Measurements from ENCODE around the gene PLEKHN1.

Gene PLEKHN1

DNA sequence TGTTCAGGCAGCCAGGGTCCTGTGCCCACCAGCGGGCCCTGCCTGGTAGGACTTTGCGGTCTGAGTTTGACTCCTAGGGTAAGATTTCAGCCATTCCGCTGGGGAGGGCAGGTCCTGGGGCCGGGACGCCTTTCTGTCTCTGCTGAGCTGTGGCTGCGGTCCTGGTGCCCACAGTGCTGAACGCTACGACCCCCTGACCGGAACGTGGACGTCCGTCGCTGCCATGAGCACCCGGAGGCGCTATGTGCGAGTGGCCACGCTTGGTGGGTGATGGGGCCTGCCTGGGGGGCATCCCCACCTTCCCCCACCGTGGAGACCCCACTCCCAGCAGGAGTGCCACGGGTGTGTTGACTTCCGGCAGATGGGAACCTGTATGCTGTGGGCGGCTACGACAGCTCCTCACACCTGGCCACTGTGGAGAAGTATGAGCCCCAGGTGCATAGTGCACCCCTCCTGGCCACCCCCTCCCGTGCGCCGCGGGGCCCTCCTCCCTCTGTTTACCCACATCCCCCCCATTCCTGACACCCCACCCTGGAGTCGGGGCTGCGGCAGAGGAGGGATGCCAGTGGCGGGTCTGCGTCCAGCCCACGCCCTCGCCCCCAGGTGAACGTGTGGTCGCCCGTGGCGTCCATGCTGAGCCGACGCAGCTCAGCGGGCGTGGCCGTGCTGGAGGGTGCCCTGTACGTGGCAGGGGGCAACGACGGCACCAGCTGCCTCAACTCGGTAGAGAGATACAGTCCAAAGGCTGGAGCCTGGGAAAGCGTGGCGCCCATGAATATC is 2.3 kb upstream of the PLEKHN1 start:
- Histone ChIP-seq H2AFZ (ENCODE audit: insufficient read depth, low read length, poor library complexity) (no peak overlapping the region), H2BK12ac (ENCODE audit: low read length) (no peak overlapping the region), H4K12ac (ENCODE audit: low read depth, low read length) (no peak overlapping the region), H4K8ac (ENCODE audit: low read depth, low read length) (no peak overlapping the region), H2AK5ac (ENCODE audit: low read length) (no peak overlapping the region), H3K27me3 (ENCODE audit: insufficient read depth, low read length) (peaks cover 3% of the 10 kb centered on the region), H2BK120ac (ENCODE audit: insufficient read depth, low read length, poor library complexity) (no peak overlapping the region), H3K79me2 (ENCODE audit: control insufficient read depth, insufficient read depth, low read length, poor library complexity) (peaks cover under 1% of the 10 kb centered on the region), H3K18ac (ENCODE audit: low read length) (no peak overlapping the region), H3K4me3 (ENCODE audit: low read depth, low read length) (no peak overlapping the region), H3K4ac (ENCODE audit: low read depth, low read length) (no peak overlapping the region), H4K91ac (ENCODE audit: low read depth, low read length) (no peak overlapping the region), H2BK5ac (ENCODE audit: low read depth, low read length, poor library complexity) (no peak overlapping the region), H3K27ac (ENCODE audit: low read depth, low read length) (no peak overlapping the region), H3K14ac (ENCODE audit: low read length) (no peak overlapping the region), H3K4me2 (ENCODE audit: low read length) (no peak overlapping the region), H3K79me1 (ENCODE audit: low read length) (peaks cover 10% of the 10 kb centered on the region), H3K9ac (ENCODE audit: low read length) (no peak overlapping the region), H3K9me3 (ENCODE audit: insufficient read depth, low read depth, low read length) (peaks cover 4% of the 10 kb centered on the region), H3K36me3 (ENCODE audit: control insufficient read depth in 1 of 2, insufficient read depth in 2 of 2, low read length in 2 of 2) (peaks cover 26 to 35% of the 10 kb centered on the region in 2 experiments), H3K23ac (ENCODE audit: low read length) (no peak overlapping the region), H3K4me1 (ENCODE audit: control insufficient read depth in 1 of 2, insufficient read depth in 2 of 2, low read length in 2 of 2) (peaks cover 16 to 27% of the 10 kb centered on the region in 2 experiments)
- DNase-seq = no peak
- WGBS (ENCODE audit: extremely low coverage, insufficient coverage, insufficient read length) = no CpG with 5 or more reads among the region's 47 CpGs

GRCh38 chr1:964691-965525 is 1.4 kb upstream of the PLEKHN1 start:
- H3K27me3 ChIP-seq (ENCODE audit: insufficient read depth, low read length) = peaks cover 3% of the 10 kb centered on the region
- no peak overlapping the region for H3K9ac ChIP-seq (ENCODE audit: low read length)
- no peak overlapping the region for H3K18ac ChIP-seq (ENCODE audit: low read length)
- H2AFZ ChIP-seq (ENCODE audit: insufficient read depth, low read length, poor library complexity) = no peak overlapping the region
- H4K8ac ChIP-seq (ENCODE audit: low read depth, low read length) = no peak overlapping the region
- no peak overlapping the region for H2AK5ac ChIP-seq (ENCODE audit: low read length)
- H4K12ac ChIP-seq (ENCODE audit: low read depth, low read length) = no peak overlapping the region
- H3K4ac ChIP-seq (ENCODE audit: low read depth, low read length) = no peak overlapping the region
- H3K9me3 ChIP-seq (ENCODE audit: insufficient read depth, low read depth, low read length) = peaks cover 5% of the 10 kb centered on the region
- H3K79me2 ChIP-seq (ENCODE audit: control insufficient read depth, insufficient read depth, low read length, poor library complexity) = no peaks in the 10 kb centered on the region
- no peak overlapping the region for H2BK5ac ChIP-seq (ENCODE audit: low read depth, low read length, poor library complexity)
- no peak overlapping the region for H2BK120ac ChIP-seq (ENCODE audit: insufficient read depth, low read length, poor library complexity)
- H3K4me3 ChIP-seq (ENCODE audit: low read depth, low read length) = no peak overlapping the region
- peaks cover 9% of the 10 kb centered on the region for H3K79me1 ChIP-seq (ENCODE audit: low read length)
- no peak overlapping the region for H3K23ac ChIP-seq (ENCODE audit: low read length)
- H3K27ac ChIP-seq (ENCODE audit: low read depth, low read length) = no peak overlapping the region
- no peak overlapping the region for H4K91ac ChIP-seq (ENCODE audit: low read depth, low read length)
- no CpG with 5 or more reads among the region's 51 CpGs for WGBS (ENCODE audit: extremely low coverage, insufficient coverage, insufficient read length)
- peaks cover 16 to 22% of the 10 kb centered on the region in 2 experiments for H3K4me1 ChIP-seq (ENCODE audit: control insufficient read depth in 1 of 2, insufficient read depth in 2 of 2, low read length in 2 of 2)
- peaks cover 26 to 35% of the 10 kb centered on the region in 2 experiments for H3K36me3 ChIP-seq (ENCODE audit: control insufficient read depth in 1 of 2, insufficient read depth in 2 of 2, low read length in 2 of 2)
- no peak overlapping the region for H2BK12ac ChIP-seq (ENCODE audit: low read length)
- DNase-seq = no peak
- no peak overlapping the region for H3K14ac ChIP-seq (ENCODE audit: low read length)
- no peak overlapping the region for H3K4me2 ChIP-seq (ENCODE audit: low read length)

GRCh38 chr1:965526-966134 is 652 bp upstream of the PLEKHN1 start:
- Histone ChIP-seq H2BK12ac (ENCODE audit: low read length) (no peak overlapping the region), H3K18ac (ENCODE audit: low read length) (no peak overlapping the region), H4K91ac (ENCODE audit: low read depth, low read length) (no peak overlapping the region), H3K14ac (ENCODE audit: low read length) (no peak overlapping the region), H2BK5ac (ENCODE audit: low read depth, low read length, poor library complexity) (no peak overlapping the region), H3K36me3 (ENCODE audit: control insufficient read depth in 1 of 2, insufficient read depth in 2 of 2, low read length in 2 of 2) (peaks cover 26 to 35% of the 10 kb centered on the region in 2 experiments), H3K4ac (ENCODE audit: low read depth, low read length) (no peak overlapping the region), H3K9ac (ENCODE audit: low read length) (no peak overlapping the region), H3K4me3 (ENCODE audit: low read depth, low read length) (no peak overlapping the region), H3K27me3 (ENCODE audit: insufficient read depth, low read length) (peaks cover 6% of the 10 kb centered on the region), H2AFZ (ENCODE audit: insufficient read depth, low read length, poor library complexity) (no peak overlapping the region), H2AK5ac (ENCODE audit: low read length) (no peak overlapping the region), H3K27ac (ENCODE audit: low read depth, low read length) (no peak overlapping the region), H3K79me1 (ENCODE audit: low read length) (peaks cover 6% of the 10 kb centered on the region), H3K23ac (ENCODE audit: low read length) (no peak overlapping the region), H3K9me3 (ENCODE audit: insufficient read depth, low read depth, low read length) (peaks cover 5% of the 10 kb centered on the region), H3K4me2 (ENCODE audit: low read length) (no peak overlapping the region), H2BK120ac (ENCODE audit: insufficient read depth, low read length, poor library complexity) (no peak overlapping the region), H3K79me2 (ENCODE audit: control insufficient read depth, insufficient read depth, low read length, poor library complexity) (no peaks in the 10 kb centered on the region), H4K8ac (ENCODE audit: low read depth, low read length) (no peak overlapping the region), H3K4me1 (ENCODE audit: control insufficient read depth in 1 of 2, insufficient read depth in 2 of 2, low read length in 2 of 2) (peaks cover 19 to 26% of the 10 kb centered on the region in 2 experiments), H4K12ac (ENCODE audit: low read depth, low read length) (no peak overlapping the region)
- WGBS (ENCODE audit: extremely low coverage, insufficient coverage, insufficient read length) = no CpG with 5 or more reads among the region's 26 CpGs
- DNase-seq = no peak

DNA sequence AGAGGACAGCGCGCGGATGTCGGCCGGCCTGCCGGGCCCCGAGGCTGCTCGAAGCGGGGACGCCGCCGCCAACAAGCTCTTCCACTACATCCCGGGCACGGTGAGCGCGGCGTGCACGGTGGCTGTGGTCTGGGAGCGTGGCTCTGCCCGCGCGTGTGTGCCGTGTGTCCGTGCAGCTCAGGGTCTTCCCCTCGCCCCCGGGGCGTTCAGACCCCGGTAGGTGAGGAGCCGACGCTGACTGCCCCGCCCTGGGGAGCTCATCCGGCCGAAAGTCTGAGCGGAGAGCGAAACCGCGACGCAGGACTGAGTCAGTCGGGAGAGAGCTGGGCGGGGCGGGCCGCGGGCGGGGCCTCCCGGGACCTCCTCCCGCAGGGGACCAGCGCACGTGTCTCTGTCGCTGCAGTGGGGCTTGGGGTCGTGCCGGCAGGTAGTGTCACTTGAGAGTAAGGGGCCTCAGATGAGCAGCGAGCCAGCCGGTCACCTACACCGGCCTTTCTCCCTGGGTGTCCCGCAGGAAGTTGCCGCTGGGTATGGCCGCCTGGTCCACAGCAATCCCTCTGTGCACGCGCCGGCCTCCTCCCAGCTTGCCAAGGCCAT is 520 bp downstream of the PLEKHN1 start:
- Histone ChIP-seq H2AK5ac (ENCODE audit: low read length) (peak overlapping the region; percentile 22), H3K27me3 (ENCODE audit: insufficient read depth, low read length) (peaks cover 3% of the 10 kb centered on the region), H2BK120ac (ENCODE audit: insufficient read depth, low read length, poor library complexity) (peak overlapping the region; percentile 65), H3K18ac (ENCODE audit: low read length) (peak overlapping the region; percentile 10), H3K9me3 (ENCODE audit: insufficient read depth, low read depth, low read length) (peaks cover 1% of the 10 kb centered on the region), H3K14ac (ENCODE audit: low read length) (peak overlapping the region; percentile 85), H4K12ac (ENCODE audit: low read depth, low read length) (peak overlapping the region; percentile 57), H3K79me1 (ENCODE audit: low read length) (peaks cover 4% of the 10 kb centered on the region), H3K36me3 (ENCODE audit: control insufficient read depth in 1 of 2, insufficient read depth in 2 of 2, low read length in 2 of 2) (peaks cover 23 to 31% of the 10 kb centered on the region in 2 experiments), H2AFZ (ENCODE audit: insufficient read depth, low read length, poor library complexity) (peak overlapping the region; percentile 32), H3K27ac (ENCODE audit: low read depth, low read length) (no peak overlapping the region), H3K9ac (ENCODE audit: low read length) (peak overlapping the region; percentile 1), H3K79me2 (ENCODE audit: control insufficient read depth, insufficient read depth, low read length, poor library complexity) (no peaks in the 10 kb centered on the region), H4K91ac (ENCODE audit: low read depth, low read length) (peak overlapping the region; percentile 80), H3K4ac (ENCODE audit: low read depth, low read length) (no peak overlapping the region), H4K8ac (ENCODE audit: low read depth, low read length) (peak overlapping the region; percentile 79), H3K4me1 (ENCODE audit: control insufficient read depth in 1 of 2, insufficient read depth in 2 of 2, low read length in 2 of 2) (peaks cover 18 to 23% of the 10 kb centered on the region in 2 experiments), H2BK5ac (ENCODE audit: low read depth, low read length, poor library complexity) (peak overlapping the region; percentile 28), H2BK12ac (ENCODE audit: low read length) (no peak overlapping the region), H3K4me3 (ENCODE audit: low read depth, low read length) (peak overlapping the region; percentile 64), H3K4me2 (ENCODE audit: low read length) (peak overlapping the region; percentile 79), H3K23ac (ENCODE audit: low read length) (no peak overlapping the region)
- whole genome bisulfite sequencing (ENCODE audit: extremely low coverage, insufficient coverage, insufficient read length) = no CpG with 5 or more reads among the region's 60 CpGs
- DNase-seq = peak; percentile 65 to 75

Data from trophoblast cell (in vitro differentiated cells and primary cell).